ENCODE data around the gene LCN15. TPM values are rescaled to one million over a fixed set of nuclear protein-coding genes. Genes with fewer than 3 reads are reported as not detected.

Gene LCN15
- total and polyA plus RNA-seq, 2 of the 13 experiments (the other 11 are each of a cell fraction or from before 2014, with no cell fraction given), result 1.3 to 53.7 TPM

DNA sequence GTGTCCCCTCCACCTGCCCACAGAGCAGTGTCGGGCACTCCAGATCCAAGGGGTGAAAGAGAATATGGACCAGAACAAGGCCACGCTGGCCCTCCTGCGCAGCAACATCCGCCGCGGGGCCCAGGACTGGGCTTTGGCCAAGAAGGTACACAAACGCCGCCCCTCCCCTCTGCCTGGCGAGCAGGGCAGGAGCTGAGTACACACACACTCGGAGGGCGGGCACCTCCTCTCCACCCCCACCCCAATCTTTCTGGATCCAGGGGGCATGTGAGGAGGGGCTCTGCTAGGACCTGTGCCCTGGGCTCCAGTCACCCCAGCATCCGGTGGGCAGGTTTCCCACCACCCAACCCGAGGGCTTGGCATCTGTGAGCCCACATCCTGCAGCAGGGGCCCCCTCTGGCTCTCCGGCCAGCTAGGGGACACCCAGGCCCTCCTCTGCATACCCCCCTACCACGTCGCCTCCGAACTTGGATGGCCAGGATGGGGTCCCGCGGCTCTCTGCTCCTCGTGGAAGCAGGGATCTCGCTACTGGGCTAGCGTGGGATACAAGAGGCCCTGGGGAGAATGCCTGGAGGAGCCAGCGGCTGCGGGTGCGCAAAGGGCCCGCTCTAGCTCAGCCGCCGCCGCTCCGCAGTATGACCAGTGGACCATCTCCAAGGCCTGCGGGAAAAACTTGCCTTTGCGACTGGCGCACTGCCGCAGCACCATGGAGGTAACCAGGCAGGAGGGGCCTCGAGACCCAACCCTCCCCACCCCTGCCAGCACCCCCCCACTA is 34.9 kb upstream of the LCN15 start (continued):
- TF ChIP-seq ZBTB40 (IDR thresholded peaks at IDR 0.05), result no peak
- TF ChIP-seq ZBTB40 (CRISPR knock-in tag; IDR thresholded peaks at IDR 0.05), result peak; percentile 44
- peak; percentile 64; the same call in 1 of the 2 replicates for TF ChIP-seq GATA4 (IDR thresholded peaks at IDR 0.05; ENCODE audit: borderline replicate concordance, low read depth)
- TF ChIP-seq ERF (CRISPR knock-in tag; IDR thresholded peaks at IDR 0.05), result peak; percentile 97
- TF ChIP-seq, protein P1, sequence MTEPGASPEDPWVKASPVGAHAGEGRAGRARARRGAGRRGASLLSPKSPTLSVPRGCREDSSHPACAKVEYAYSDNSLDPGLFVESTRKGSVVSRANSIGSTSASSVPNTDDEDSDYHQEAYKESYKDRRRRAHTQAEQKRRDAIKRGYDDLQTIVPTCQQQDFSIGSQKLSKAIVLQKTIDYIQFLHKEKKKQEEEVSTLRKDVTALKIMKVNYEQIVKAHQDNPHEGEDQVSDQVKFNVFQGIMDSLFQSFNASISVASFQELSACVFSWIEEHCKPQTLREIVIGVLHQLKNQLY (CRISPR knock-in tag; IDR thresholded peaks at IDR 0.05), result peak; percentile 76
- no peak for TF ChIP-seq ZBTB4 (CRISPR knock-in tag; IDR thresholded peaks at IDR 0.05; ENCODE audit: borderline replicate concordance)
- 0 out of 2 replicates have a peak, but pooled peaks have one; percentile 4 for TF ChIP-seq ZNF564 (CRISPR knock-in tag; IDR thresholded peaks at IDR 0.05)
- TF ChIP-seq ZNF670 (CRISPR knock-in tag; IDR thresholded peaks at IDR 0.05; ENCODE audit: borderline replicate concordance), result no peak
- no peak for TF ChIP-seq ZFP36 (IDR thresholded peaks at IDR 0.05; ENCODE audit: borderline replicate concordance, low read depth, low read length, partially characterized antibody)
- TF ChIP-seq SNAPC2 (CRISPR knock-in tag; IDR thresholded peaks at IDR 0.05), result peak; percentile 51; the same call in 1 of the 2 replicates
- TF ChIP-seq BHLHE40 (IDR thresholded peaks at IDR 0.05; ENCODE audit: low read length), result no peak
